Measurements from ENCODE around the gene SFMBT1.

DNA sequence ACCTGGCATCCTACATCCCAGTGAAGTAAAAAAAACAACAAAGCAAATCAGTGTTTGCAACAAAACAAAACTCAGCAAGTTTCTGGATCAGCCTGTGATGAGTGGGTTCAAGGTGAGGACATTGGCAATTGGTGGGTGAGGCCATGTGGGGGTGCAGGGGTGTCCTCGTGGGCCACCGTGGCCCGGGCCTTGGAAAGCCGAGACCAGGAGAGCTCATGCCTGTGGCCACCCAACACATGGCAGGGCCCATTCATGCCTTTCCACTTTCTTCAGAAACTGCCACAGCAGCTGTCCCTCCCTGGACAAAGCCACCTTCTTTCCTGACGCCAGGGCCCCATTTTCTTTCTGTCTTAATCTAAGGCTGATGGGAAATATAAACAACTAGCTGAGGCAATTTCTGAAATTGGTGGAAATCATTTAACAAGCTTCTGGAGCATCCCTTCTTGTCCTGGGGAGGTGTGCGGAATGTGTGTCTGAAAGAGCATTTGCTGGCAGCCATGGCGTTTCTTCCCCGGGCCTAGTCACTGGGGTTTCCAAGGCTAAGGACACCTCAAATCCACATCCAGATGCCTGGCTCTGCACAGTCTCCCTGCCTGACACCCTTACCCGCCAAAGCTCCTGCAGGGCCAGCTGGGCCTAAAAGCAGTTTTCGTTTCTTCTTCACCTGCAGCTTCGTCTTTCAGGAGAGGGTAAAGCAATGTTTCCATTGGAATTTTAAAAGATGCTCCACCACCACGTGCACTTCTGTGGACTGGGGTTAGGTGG, 34.1 kb upstream of the SFMBT1 start:
- TF ChIP-seq, protein P1, sequence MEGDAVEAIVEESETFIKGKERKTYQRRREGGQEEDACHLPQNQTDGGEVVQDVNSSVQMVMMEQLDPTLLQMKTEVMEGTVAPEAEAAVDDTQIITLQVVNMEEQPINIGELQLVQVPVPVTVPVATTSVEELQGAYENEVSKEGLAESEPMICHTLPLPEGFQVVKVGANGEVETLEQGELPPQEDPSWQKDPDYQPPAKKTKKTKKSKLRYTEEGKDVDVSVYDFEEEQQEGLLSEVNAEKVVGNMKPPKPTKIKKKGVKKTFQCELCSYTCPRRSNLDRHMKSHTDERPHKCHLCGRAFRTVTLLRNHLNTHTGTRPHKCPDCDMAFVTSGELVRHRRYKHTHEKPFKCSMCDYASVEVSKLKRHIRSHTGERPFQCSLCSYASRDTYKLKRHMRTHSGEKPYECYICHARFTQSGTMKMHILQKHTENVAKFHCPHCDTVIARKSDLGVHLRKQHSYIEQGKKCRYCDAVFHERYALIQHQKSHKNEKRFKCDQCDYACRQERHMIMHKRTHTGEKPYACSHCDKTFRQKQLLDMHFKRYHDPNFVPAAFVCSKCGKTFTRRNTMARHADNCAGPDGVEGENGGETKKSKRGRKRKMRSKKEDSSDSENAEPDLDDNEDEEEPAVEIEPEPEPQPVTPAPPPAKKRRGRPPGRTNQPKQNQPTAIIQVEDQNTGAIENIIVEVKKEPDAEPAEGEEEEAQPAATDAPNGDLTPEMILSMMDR (IDR thresholded peaks at IDR 0.05) = no peak
- no peak for TF ChIP-seq POLR2A (IDR thresholded peaks at IDR 0.05)
